Breast epithelium (tissue), 3 donors: ENCODE data around the gene ARID1B.

ENCODE experiments used
- POLR2A ChIP-seq: fragments of 450-650 bp; IDR thresholded peaks from one replicate; pipeline ENCODE4 v1.6.1; 2016; ENCODE audit warnings: antibody characterized with exemption, mild to moderate bottlenecking, moderate library complexity
- TF ChIP-seq, protein P1 (sequence below), 3 donors: fragments of 450-650 bp; IDR thresholded peaks; one replicate each; pipeline ENCODE4 v1.5.1; 2016 to 2017; ENCODE audit warnings: antibody characterized with exemption in 3 of 3, mild to moderate bottlenecking in 3 of 3, moderate library complexity in 3 of 3

DNA sequence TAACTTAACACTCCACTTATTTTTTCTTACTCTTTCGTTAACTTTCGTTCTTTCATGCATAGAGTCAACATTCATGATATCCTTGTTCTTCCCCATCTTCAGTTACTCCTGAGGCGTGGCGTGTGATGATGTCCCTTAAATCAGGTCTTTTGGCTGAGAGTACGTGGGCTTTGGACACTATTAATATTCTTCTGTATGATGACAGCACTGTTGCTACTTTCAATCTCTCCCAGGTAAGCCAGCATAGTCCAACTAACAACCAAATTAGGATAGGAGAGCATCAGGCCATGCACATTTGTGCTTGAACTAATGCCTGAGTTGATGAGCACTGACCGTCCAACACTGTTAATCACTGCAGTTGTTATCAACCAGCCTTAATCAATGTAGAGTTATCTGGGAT, 426.6 kb downstream of the ARID1B start:
- TF ChIP-seq, protein P1, sequence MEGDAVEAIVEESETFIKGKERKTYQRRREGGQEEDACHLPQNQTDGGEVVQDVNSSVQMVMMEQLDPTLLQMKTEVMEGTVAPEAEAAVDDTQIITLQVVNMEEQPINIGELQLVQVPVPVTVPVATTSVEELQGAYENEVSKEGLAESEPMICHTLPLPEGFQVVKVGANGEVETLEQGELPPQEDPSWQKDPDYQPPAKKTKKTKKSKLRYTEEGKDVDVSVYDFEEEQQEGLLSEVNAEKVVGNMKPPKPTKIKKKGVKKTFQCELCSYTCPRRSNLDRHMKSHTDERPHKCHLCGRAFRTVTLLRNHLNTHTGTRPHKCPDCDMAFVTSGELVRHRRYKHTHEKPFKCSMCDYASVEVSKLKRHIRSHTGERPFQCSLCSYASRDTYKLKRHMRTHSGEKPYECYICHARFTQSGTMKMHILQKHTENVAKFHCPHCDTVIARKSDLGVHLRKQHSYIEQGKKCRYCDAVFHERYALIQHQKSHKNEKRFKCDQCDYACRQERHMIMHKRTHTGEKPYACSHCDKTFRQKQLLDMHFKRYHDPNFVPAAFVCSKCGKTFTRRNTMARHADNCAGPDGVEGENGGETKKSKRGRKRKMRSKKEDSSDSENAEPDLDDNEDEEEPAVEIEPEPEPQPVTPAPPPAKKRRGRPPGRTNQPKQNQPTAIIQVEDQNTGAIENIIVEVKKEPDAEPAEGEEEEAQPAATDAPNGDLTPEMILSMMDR (IDR thresholded peaks at IDR 0.05) = no peak
- no peak for TF ChIP-seq POLR2A
